GM19397 (cell line): ENCODE results near the gene PKIG.

Source experiments
- ATAC-seq: cut with Tn5 transposase; IDR thresholded peaks from one replicate; pipeline ENCODE4 v1.9.1; 2021; ENCODE audit warnings: mild to moderate bottlenecking, moderate library complexity; ENCODE audit not compliant: unreplicated experiment

PKIG gene

GRCh38 chr20:44594730-44595129 lies 12.4 kb downstream of the PKIG start:
- ATAC-seq, result no peak

- ATAC-seq, result no peak
Measured at GRCh38 chr20:44596010-44596409, 13.6 kb downstream of the PKIG start.

DNA sequence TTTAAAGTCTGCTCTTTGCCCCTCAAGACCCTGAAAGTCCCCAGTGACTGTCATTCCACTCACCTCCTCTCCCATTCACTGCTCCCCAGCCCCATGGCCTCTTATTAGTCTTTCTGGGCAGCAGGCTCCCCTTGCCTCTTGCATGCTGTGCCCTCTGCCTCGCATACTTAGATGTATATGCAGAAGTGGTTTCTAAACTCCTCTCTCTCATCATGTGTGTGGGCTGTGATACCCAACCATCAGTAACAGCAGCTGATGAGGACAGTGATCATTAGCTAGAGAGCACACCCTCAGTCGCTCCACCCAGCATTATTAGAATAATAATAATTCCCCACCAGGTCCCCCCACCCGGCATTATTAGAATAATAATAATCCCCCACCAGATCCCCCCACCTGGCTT lies 14.5 kb downstream of the PKIG start:
- no peak for ATAC-seq

GRCh38 chr20:44597516-44597915 lies 15.1 kb downstream of the PKIG start:
- no peak for ATAC-seq

GRCh38 chr20:44597930-44598329 lies 15.6 kb downstream of the PKIG start:
- no peak for ATAC-seq

DNA sequence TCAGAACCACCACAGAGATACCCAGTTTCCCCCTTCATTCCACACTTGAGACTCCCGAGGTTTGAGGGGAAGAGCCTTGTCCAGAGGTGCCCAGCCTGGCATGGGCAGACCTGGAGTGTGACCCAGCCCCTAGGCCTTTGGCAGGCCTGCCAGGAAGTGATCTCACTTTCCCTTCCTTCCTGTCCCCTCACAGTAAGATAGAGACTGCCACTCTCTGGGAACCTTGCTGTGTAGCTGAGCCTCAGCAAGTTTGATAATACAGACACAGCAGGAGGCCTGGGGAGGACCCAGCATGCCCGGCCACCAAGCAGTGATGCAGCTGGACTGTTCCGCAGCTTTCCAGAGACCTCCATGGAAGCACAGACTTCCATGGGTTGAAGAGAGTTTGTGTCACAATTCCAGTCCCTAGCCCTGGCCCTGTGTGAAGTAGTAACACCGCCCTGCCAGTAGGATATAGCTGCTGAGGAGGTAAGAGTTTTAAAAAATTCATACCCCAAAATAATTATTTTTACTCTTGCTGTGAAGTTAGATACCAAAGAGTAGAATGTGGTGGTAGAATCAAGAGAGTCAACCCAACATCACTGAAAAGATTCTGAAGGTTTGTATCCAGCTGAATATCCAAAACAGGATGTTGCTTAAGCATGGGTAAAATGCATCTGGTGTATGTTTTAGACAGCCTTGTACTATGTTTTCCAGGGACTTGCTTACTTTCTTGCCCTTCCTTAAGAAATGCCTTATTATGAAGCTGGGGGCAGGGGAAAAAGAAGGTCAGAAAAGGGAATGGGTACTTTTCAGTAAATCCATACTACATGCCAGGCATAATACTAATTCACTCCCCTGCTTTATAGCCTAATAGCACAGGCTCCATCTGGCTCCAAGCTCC lies 16.3 kb downstream of the PKIG start:
- no peak for ATAC-seq

DNA sequence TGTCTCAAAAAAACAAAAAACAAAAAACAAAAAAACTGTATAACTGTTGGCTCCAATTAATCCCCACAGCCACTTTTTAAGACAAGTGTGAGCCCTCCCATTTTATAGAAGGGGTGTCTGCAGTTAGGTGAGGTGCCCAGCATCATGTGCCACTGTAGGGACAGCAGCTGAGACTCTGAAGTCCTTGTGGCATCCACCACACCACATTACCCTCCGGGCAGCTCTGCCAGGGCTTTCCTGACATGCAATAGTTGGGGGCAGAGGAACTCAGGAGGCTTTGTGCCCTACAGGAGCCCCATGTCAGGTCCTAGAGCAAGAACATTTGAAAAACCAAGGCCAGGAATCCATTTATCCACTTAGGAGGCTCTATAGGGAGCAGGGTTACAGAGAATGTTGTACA lies 17.3 kb downstream of the PKIG start:
- no peak for ATAC-seq

DNA sequence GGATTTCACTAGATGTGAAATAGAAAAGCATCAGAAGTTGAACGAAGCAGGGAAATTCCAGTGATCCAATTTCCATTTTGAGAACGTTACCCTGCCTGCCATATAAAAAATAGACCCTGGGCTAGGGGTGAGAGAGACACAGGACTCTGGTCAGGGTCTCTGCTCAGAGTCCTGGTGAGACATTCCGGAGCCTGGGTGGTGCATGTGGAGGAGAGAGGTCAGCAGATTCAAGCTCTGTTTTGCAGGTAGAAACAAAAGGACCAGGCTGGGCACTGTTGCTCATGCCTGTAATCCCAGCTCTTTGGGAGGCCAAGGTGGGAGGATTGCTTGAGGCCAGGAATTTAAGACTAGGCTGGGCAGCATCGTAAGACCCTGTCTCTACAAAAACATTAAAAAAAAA lies 17.9 kb downstream of the PKIG start:
- ATAC-seq, result no peak

- ATAC-seq, result no peak
Measured at GRCh38 chr20:44600758-44601201, 18.4 kb downstream of the PKIG start.

GRCh38 chr20:44601236-44601671 lies 18.9 kb downstream of the PKIG start:
- ATAC-seq, result no peak

DNA sequence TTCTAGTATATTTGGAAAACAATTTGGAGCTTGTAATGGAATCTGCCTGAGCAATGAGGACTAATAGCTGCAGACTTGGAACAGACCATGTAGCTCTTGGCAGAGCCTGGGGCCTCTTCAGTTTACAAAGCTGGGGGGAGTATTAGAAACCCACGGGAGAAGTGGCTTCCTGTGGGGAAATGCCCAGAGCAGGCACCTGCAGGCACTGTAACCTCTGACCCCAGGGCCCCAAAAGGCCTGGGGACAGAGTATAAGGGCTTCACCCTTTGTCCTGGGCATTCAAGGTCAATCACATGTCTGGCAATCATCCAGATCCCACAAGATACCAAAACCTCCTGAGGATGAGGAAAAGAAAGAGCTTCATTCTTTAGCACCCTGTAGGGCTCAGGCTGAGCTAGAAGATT lies 19.4 kb downstream of the PKIG start:
- no peak for ATAC-seq

- no peak for ATAC-seq
Measured at GRCh38 chr20:44603327-44603726, 20.9 kb downstream of the PKIG start.

DNA sequence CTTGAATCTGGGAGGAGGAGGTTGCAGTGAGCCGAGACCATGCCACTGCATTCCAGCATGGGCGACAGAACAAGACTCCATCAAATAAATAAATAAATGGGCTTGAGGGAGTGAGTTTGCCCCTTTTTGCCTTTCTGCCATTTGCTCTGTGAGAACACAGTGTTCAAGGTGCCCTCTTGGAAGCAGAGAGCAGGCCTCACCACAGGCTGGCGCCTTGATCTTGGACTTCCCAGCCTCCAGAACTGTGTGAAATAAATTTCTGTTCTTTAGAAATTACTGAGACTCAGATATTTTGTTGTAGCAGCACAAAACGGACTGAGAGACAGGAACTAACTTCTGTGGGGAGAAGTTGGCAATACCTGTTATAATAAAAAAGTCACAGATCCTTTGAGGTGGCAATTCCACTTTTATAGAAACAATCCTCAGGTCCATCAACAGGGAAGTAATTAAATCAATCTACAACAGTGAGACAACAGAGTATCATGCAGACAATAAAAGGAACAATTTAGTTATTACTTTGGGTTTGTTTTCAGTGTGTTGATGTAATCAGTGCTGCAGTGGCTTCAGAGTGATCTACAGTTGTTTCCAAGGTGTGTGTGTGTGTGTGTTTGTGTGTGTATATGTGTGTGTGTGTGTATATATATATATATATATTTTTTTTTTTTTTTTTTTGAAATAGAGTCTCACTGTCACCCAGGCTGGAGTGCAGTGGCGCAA lies 24.5 kb downstream of the PKIG start:
- no peak for ATAC-seq

GRCh38 chr20:44609006-44609515 lies 26.7 kb downstream of the PKIG start:
- no peak for ATAC-seq

GRCh38 chr20:44609516-44610312 lies 27.3 kb downstream of the PKIG start:
- no peak for ATAC-seq

DNA sequence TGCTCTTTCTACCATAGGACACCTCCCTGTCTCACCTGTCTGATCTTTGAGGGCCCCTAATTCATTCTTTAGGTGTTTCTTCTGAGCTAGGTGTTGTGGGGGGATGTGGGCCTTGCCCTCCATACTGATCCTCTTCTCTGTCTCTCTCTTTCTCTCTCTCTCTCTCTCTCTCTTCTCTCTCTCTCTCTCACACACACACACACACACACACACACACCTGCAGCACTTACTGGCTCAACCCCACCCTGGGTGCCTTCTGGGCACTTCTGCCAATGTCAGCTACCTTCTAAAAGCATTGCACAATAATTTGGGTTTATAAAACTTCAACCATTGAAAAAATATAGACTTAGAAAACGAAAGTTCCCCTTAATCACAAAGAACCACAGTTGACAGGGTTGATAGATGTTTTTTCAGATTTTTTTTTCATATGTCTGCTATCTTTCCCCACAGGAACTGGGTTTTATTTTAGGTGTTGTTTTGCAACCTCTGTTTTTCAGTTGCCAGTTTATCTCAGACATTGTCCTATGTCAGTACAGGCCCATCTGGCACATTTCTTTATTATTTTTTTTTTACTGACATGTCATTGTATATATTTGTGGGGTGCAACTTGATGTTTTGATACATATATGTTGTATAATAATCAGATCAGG lies 28.1 kb downstream of the PKIG start:
- no peak for ATAC-seq

DNA sequence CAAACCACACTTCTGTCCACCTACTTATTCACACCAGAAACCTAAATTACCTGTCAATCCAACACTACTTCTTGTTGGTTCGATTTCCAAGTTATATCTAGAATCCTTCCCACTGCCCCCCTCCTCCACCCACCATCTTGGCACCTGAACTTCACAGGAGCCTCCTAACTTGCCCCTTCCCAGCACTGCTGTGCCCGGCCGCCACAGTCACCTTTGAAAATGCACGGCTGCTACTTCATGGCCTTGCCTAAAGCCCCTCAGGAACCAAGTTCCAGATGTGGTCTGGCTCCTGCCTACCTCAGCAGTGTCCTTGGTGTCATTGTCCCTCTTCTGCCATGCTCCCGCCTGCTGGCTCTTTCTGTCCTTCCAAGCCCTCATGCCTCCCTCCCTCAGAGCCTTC lies 31.2 kb downstream of the PKIG start:
- ATAC-seq, result no peak

DNA sequence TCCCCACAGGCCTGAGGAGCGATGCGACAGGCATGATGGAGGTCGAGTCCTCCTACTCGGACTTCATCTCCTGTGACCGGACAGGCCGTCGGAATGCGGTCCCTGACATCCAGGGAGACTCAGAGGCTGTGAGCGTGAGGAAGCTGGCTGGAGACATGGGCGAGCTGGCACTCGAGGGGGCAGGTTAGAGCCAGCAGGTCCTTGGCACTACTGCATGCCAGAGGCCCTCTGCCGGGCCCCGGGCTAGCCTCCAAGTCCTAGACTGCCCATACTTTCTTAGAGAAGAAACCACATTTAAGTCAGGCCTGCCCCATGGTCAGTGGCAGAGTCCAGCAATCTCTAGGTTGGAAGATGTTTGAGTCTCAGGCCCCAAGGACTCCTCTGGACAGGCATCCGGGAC lies 32.1 kb downstream of the PKIG start:
- ATAC-seq, result no peak

- ATAC-seq, result no peak
Measured at GRCh38 chr20:44615169-44615791, 32.9 kb downstream of the PKIG start.
